Fibroblast of gingiva (primary cell): Measurements from ENCODE around the gene GULP1.
A peak's percentile ranks its signal among the peaks of the same experiment; 100 is the strongest.
"Not testable (repeated sequence)": the region's sequence is repeated elsewhere in the genome, so short reads cannot be mapped to it uniquely, and the experiment has no call there.

ENCODE experiments used
- DNase-seq: peaks from one replicate; pipeline ENCODE4 v3.0.0-alpha.2; 2011; ENCODE audit warnings: low read depth

The GULP1 gene

GRCh38 chr2:188292348-188293239 lies 920 bp downstream of the GULP1 start:
- DNase-seq, result peak; percentile 96

- DNase-seq, result peak; percentile 72
These were observed 2.1 kb downstream of the GULP1 start for GRCh38 chr2:188293601-188294351.

- no peak for DNase-seq
These were observed 2.8 kb downstream of the GULP1 start for GRCh38 chr2:188294352-188294926.

GRCh38 chr2:188295067-188295685 lies 3.5 kb downstream of the GULP1 start:
- no peak for DNase-seq

GRCh38 chr2:188297978-188298377 lies 6.3 kb downstream of the GULP1 start:
- no peak for DNase-seq

- DNase-seq, result not testable (repeated sequence)
These were observed 7.3 kb downstream of the GULP1 start for GRCh38 chr2:188298937-188299371.

- DNase-seq, result peak; percentile 74
These were observed 11.8 kb downstream of the GULP1 start for GRCh38 chr2:188303363-188304031.

GRCh38 chr2:188305271-188305670 lies 13.6 kb downstream of the GULP1 start:
- no peak for DNase-seq

GRCh38 chr2:188306271-188306670 lies 14.6 kb downstream of the GULP1 start:
- peak; percentile 79 for DNase-seq

GRCh38 chr2:188307850-188308283 lies 16.2 kb downstream of the GULP1 start:
- no peak for DNase-seq

GRCh38 chr2:188308483-188308882 lies 16.8 kb downstream of the GULP1 start:
- DNase-seq, result no peak

GRCh38 chr2:188309364-188309763 lies 17.7 kb downstream of the GULP1 start:
- no peak for DNase-seq

- no peak for DNase-seq
These were observed 22.8 kb downstream of the GULP1 start for GRCh38 chr2:188314314-188315054.

- DNase-seq, result no peak
These were observed 24.1 kb downstream of the GULP1 start for GRCh38 chr2:188315750-188316149.

- DNase-seq, result no peak
These were observed 24.7 kb downstream of the GULP1 start for GRCh38 chr2:188316342-188316741.

- no peak for DNase-seq
These were observed 25.2 kb downstream of the GULP1 start for GRCh38 chr2:188316791-188317423.

GRCh38 chr2:188318161-188318749 lies 26.6 kb downstream of the GULP1 start:
- no peak for DNase-seq

GRCh38 chr2:188319838-188320237 lies 28.2 kb downstream of the GULP1 start:
- DNase-seq, result peak; percentile 14

GRCh38 chr2:188320861-188321260 lies 29.2 kb downstream of the GULP1 start:
- DNase-seq, result no peak
